ENCODE data around the gene MIDN.

DNA sequence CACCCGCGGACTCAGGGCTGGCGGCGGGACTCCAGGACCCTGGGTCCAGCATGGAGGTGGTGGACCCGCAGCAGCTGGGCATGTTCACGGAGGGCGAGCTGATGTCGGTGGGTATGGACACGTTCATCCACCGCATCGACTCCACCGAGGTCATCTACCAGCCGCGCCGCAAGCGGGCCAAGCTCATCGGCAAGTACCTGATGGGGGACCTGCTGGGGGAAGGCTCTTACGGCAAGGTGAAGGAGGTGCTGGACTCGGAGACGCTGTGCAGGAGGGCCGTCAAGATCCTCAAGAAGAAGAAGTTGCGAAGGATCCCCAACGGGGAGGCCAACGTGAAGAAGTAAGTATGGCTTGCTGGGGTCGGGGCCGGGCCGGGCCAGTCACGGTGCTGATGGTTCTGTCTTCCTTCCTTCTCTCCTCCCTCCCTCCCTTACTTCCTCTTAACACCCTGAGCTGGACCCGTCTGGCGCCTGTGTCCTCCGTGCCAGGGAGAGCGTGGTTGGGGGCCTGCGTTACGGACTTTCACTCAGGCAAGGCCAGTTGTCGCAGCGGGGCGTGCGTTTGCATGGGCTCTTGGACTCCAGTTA lies 41.4 kb upstream of the MIDN start:
- no peak for TF ChIP-seq POLR2A (IDR thresholded peaks at IDR 0.05; ENCODE audit: low read depth, low read length)
- no peak for TF ChIP-seq TAF1 (IDR thresholded peaks at IDR 0.05; ENCODE audit: low read depth, low read length)
- no peak for TF ChIP-seq POLR2AphosphoS5 (IDR thresholded peaks at IDR 0.05; ENCODE audit: low read depth, low read length)
- TF ChIP-seq SPI1 (IDR thresholded peaks at IDR 0.05; ENCODE audit: low read depth, low read length): no peak

Data from GM12891 (cell line).